ENCODE data around the gene CASK.
A peak's percentile ranks its signal among the peaks of the same experiment; 100 is the strongest.

The CASK gene

DNA sequence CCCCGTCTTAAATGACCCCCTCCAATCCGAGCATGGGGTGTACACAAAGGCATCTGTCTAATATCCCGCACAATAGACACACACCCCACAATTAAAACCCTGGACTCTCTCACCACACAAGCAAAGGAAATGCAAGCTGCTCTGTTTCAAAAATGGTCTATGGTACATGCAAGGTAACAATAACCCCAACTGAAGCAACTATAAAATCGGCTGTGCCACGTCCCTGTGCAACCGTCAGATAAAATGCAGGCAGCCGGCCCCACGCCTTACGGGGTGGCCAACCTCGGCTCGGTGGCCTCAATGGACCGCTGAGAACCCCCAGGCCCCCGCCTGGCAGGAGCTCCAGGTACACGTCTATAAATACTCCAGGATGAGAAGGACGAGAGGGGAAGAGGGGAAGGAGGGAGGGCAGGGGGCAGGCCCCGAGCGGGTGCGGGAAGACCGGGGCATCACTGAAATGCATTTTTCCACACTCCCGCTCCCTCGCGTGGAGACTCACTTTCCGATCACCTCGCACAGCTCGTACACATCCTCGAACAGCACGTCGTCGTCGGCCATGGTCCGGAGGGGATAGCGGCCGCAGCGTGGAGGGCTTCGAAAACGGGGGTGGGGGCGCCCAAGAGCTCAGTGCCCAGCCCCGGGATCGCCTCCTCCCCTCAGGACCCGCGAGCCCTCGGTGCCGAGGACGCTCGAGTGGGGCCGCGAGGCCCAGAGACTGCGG, 763 bp downstream of the CASK start:
- no peak for DNase-seq (ENCODE audit: low read depth in 1 of 2, low spot score in 1 of 2)
- TF ChIP-seq GABPA (IDR thresholded peaks at IDR 0.05; ENCODE audit: low read depth) (no peak), SPI1 (IDR thresholded peaks at IDR 0.05; ENCODE audit: borderline replicate concordance, low read depth) (no peak), REST (IDR thresholded peaks at IDR 0.05; ENCODE audit: insufficient replicate concordance, low read depth) (no peak), POLR2AphosphoS5 (IDR thresholded peaks at IDR 0.05; ENCODE audit: low read depth) (no peak)
- TF ChIP-seq, protein P1, sequence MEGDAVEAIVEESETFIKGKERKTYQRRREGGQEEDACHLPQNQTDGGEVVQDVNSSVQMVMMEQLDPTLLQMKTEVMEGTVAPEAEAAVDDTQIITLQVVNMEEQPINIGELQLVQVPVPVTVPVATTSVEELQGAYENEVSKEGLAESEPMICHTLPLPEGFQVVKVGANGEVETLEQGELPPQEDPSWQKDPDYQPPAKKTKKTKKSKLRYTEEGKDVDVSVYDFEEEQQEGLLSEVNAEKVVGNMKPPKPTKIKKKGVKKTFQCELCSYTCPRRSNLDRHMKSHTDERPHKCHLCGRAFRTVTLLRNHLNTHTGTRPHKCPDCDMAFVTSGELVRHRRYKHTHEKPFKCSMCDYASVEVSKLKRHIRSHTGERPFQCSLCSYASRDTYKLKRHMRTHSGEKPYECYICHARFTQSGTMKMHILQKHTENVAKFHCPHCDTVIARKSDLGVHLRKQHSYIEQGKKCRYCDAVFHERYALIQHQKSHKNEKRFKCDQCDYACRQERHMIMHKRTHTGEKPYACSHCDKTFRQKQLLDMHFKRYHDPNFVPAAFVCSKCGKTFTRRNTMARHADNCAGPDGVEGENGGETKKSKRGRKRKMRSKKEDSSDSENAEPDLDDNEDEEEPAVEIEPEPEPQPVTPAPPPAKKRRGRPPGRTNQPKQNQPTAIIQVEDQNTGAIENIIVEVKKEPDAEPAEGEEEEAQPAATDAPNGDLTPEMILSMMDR (IDR thresholded peaks at IDR 0.05; ENCODE audit: insufficient read depth, low read length): no peak
- Histone ChIP-seq H3K4me3 (replicated peaks; ENCODE audit: insufficient read depth, low read length) (peak overlapping the region; percentile 59), H3K27ac (replicated peaks) (no peak overlapping the region), H3K27me3 (ENCODE audit: insufficient read depth, poor library complexity, severe bottlenecking) (no peaks in the 10 kb centered on the region)

GRCh38 chrX:41921492-41922430, 1.6 kb downstream of the CASK start:
- peak overlapping the region; percentile 59 for H3K4me3 ChIP-seq (replicated peaks; ENCODE audit: insufficient read depth, low read length)
- peak; percentile 53 to 58 for DNase-seq (ENCODE audit: low read depth in 1 of 2, low spot score in 1 of 2)
- H3K27me3 ChIP-seq (ENCODE audit: insufficient read depth, poor library complexity, severe bottlenecking): no peaks in the 10 kb centered on the region

GRCh38 chrX:41919870-41920269, 3.5 kb downstream of the CASK start:
- TF ChIP-seq REST (IDR thresholded peaks at IDR 0.05; ENCODE audit: insufficient replicate concordance, low read depth): no peak
- TF ChIP-seq SPI1 (IDR thresholded peaks at IDR 0.05; ENCODE audit: borderline replicate concordance, low read depth): no peak
- no peak for TF ChIP-seq POLR2AphosphoS5 (IDR thresholded peaks at IDR 0.05; ENCODE audit: low read depth)
- TF ChIP-seq, protein P1 (IDR thresholded peaks at IDR 0.05; ENCODE audit: insufficient read depth, low read length): no peak
- TF ChIP-seq GABPA (IDR thresholded peaks at IDR 0.05; ENCODE audit: low read depth): no peak
- Histone ChIP-seq H3K27ac (replicated peaks) (no peak overlapping the region), H3K27me3 (ENCODE audit: insufficient read depth, poor library complexity, severe bottlenecking) (no peaks in the 10 kb centered on the region), H3K4me3 (replicated peaks; ENCODE audit: insufficient read depth, low read length) (no peak overlapping the region)
- DNase-seq (ENCODE audit: low read depth in 1 of 2, low spot score in 1 of 2): no peak

More at GRCh38 chrX:41921492-41922430, 1.6 kb downstream of the CASK start:
- H3K27ac ChIP-seq (replicated peaks): no peak overlapping the region
- 0 out of 2 replicates have a peak, but pooled peaks have one; percentile 25 for TF ChIP-seq POLR2AphosphoS5 (IDR thresholded peaks at IDR 0.05; ENCODE audit: low read depth)
- TF ChIP-seq, protein P1 (IDR thresholded peaks at IDR 0.05; ENCODE audit: insufficient read depth, low read length): no peak
